Astrocyte (in vitro differentiated cells and primary cell): ENCODE results near the gene CABLES1.

ENCODE experiments used
- EZH2 ChIP-seq: IDR thresholded peaks from 2 replicates; pipeline ENCODE4 v1.6.1; 2012; ENCODE audit warnings: mild to moderate bottlenecking, low read length, inconsistent platforms; ENCODE audit not compliant: insufficient read depth
- TF ChIP-seq, protein P1 (sequence below): IDR thresholded peaks from 2 replicates; pipeline ENCODE4 v1.5.1; 2011; ENCODE audit warnings: low read depth, mild to moderate bottlenecking, inconsistent platforms, low read length, moderate library complexity; ENCODE audit not compliant: insufficient read depth

- no peak for TF ChIP-seq EZH2
- TF ChIP-seq, protein P1, sequence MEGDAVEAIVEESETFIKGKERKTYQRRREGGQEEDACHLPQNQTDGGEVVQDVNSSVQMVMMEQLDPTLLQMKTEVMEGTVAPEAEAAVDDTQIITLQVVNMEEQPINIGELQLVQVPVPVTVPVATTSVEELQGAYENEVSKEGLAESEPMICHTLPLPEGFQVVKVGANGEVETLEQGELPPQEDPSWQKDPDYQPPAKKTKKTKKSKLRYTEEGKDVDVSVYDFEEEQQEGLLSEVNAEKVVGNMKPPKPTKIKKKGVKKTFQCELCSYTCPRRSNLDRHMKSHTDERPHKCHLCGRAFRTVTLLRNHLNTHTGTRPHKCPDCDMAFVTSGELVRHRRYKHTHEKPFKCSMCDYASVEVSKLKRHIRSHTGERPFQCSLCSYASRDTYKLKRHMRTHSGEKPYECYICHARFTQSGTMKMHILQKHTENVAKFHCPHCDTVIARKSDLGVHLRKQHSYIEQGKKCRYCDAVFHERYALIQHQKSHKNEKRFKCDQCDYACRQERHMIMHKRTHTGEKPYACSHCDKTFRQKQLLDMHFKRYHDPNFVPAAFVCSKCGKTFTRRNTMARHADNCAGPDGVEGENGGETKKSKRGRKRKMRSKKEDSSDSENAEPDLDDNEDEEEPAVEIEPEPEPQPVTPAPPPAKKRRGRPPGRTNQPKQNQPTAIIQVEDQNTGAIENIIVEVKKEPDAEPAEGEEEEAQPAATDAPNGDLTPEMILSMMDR, result no peak
These were observed 138.2 kb downstream of the CABLES1 start for GRCh38 chr18:23273443-23273966.
